ENCODE results near the gene LRG1.
"Not testable (repeated sequence)": the region's sequence is repeated elsewhere in the genome, so short reads cannot be mapped to it uniquely, and the experiment has no call there.

Gene LRG1

DNA sequence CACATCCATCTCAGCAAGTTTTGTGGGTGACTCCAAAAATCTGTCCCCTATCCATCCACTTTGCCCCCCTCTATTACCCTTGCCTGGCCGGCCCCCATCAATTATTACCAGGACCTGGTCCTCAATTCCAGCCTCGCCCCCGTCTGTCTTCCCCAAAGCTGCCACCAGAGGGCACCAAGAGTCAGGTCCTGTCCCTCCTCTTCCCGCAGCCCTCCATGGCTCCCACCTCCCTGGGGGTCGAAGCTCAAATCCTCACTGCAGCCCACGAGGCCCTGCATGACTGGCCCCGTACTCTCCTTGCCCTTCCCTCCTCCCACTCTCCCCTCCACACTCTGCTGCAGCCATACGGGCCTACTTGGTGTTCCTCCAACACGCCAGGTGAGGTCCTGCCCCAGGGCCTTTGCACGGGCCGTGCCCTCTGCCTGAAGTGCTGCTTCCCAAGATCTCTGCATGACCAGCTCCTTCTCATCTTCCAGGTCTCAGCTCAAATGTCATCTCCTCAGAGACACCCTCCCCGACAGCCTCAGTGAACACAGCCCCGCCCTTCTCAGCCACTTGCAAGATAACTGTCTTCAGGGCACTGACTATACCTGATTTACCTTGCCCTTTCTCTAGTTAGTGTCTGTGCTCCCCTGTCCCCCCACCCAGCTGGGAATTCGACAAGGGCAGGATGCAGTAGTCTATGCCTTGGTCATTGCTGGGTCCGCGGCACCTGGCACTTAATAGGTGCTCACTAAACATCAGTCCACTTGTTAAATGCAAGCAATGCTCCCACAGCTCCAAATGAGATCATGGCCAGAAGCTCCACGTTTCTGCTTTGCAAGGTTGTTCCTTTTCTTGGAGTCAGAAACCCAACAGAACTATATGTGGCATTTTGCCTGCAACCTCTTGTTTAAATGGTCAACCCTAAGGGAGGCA, 36.4 kb upstream of the LRG1 start:
- peak; percentile 48 to 58 for DNase-seq (ENCODE audit: low read depth in 1 of 2, low spot score in 1 of 2)

DNA sequence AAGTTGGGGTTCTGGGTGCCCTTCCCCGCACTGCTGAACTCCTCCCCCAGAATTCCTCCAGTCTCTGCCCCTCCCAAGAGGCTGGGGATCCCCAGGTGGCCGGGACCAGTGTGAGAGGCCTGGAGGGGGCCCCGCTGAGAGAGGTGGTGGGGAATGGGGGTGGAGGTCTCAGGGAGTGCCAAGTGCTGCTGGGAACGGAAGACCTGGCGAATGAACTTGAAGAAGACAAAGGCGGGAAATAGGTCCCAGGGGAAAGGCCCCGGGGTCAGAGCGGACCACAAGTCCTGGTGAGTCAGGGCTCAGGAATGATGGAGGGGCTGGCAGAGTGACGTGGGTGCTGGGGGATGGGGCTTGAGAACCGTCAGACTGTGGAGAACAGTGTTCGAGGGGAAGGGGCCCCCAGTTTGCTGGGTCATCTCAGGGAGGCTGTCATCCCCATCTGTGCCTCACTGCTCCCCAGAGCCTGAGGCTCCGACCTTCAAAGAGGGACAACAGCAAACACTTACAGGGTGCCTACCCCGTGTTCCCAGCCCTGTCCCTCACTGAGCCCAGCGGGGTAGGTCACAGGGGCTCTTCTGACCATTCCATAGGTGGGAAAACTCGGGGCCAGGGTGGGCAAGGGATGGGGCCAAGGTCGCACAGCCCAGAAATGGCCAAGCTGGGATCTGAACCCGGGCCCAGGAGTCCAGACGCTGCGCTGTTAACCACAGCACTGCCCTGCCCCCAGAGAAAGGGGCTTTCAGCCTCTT, 35.6 kb upstream of the LRG1 start:
- DNase-seq (ENCODE audit: low read depth in 1 of 2, low spot score in 1 of 2), result no peak

- no peak for DNase-seq (ENCODE audit: low read depth in 1 of 2, low spot score in 1 of 2)
Measured at GRCh38 chr19:4573682-4574081, 33.8 kb upstream of the LRG1 start.

DNA sequence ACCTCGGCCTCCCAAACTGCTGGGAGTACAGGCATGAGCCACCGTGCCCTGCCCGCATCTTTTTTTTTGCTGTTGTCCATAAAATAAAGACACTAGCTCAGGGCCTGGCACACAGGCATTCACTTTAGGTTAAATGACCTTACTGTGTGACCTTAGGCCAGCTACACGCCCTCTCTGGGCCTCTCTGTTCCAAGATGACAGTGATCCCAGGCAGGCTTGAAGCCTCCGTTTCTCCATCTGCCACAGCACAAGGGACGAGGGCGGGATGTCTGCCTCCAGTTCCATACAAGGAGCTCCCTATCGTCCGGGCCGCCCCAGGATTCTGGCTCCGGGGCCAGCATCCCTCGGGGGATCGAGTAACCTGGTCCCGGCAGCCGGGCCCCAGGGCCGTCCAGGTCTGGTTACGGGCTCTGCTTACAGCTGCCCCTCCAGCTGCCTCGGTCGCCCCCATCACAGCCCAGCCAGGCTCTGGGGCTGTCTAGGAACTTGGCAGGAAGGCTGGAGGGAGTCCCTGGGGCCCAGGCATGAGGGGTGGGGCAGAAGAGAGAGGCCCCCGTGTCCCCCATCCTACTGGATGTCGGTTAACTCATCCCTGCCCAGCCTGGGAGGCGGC, 31.6 kb upstream of the LRG1 start:
- DNase-seq (ENCODE audit: low read depth in 1 of 2, low spot score in 1 of 2), result no peak

DNA sequence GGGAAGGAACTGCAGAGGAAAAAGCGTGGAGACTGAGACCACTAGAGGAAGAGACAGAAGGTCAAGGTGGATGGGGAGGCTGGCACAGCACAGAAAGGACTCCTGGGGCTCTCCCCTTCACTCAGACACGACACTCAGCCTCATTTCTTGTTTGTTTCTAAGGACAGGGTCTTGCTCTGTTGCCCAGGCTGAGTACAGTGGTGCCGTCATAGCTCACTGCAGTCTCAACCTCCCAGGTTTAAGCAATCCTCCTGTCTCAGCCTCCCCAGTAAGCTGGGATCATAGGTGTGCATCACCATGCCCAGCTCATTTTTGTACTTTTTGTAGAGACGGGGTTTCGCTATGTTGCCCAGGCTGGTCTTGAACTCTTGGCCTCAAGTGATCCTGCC, 31.1 kb upstream of the LRG1 start:
- DNase-seq (ENCODE audit: low read depth in 1 of 2, low spot score in 1 of 2), result no peak

GRCh38 chr19:4570402-4570801, 30.6 kb upstream of the LRG1 start:
- no peak for DNase-seq (ENCODE audit: low read depth in 1 of 2, low spot score in 1 of 2)

- no peak for DNase-seq (ENCODE audit: low read depth in 1 of 2, low spot score in 1 of 2)
Measured at GRCh38 chr19:4568886-4569285, 29.1 kb upstream of the LRG1 start.

DNA sequence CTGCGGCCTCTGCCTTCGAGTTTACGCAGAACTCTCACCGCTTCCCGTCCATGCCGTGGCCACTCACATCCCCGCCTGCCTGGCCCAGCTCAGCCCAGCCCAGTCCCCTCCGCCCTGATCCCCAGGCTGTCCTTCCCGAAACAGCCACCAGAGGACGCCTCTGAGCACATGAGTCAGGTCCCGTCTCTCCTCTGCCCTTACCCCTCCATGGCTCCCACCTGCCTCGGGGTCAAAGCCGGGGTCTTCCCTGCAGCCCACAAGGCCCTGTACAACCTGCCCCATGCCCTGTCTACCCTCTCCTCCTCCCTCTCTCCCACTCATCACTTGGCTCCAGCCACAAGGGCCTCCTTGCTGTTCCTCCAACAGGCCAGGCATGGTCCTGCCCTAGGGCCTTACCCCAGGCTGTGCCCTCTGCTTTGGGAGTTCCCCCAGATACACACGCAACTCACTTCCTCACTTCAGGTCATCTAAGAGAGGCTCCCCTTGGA, 27.8 kb upstream of the LRG1 start:
- DNase-seq (ENCODE audit: low read depth in 1 of 2, low spot score in 1 of 2), result peak; percentile 34 to 36

DNA sequence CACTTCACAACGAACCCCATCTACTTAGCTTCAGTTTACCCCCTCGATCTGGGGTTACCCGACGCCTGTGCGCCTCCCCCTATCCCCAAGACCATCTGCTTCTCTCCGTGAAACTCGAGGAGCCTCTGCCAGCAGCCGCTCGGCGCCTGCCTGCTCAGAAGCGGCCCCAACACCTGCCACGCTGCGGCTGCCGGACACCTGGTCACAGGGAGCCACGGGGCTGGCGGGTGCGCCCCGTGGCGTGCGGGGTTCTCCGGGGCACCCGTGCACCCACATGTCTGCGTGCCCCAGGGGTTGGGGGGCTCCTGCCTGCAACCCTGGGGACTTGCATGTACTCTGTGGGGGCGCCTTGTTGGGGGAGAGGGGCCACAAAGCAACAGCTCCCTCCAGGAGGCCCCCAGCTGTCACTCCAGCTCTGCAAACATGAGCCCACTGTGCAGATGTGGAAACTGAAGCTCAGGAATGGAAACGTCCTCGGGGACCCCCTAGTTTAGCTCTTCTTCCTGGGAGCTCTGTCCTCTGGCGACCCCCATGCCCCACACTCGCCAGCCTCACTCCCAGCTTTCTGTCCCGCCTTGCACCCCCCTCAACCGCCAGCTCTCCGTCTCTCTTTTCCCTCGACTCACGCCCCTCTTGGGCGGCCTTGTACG, 26.7 kb upstream of the LRG1 start:
- DNase-seq (ENCODE audit: low read depth in 1 of 2, low spot score in 1 of 2), result no peak

DNA sequence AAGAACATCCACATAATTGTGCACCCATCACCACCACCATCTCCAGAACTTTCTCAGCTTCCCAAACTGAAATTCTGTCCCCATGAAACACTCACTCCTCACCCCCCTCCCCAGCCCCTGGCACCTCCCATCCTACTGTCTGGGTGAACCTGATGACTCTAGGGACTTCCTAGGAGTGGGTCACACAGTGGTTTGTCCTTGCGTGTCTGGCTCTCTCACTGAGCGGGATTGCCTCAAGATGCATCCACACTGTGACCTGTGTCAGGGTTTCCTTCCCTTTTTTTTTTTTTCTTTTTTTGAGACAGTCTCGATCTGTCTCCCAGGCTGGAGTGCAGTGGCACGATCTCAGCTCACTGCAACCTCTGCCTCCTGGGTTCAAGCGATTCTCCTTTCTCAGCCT, 23.7 kb upstream of the LRG1 start:
- not testable (repeated sequence) for DNase-seq (ENCODE audit: low read depth in 1 of 2, low spot score in 1 of 2)

GRCh38 chr19:4562085-4562484, 22.2 kb upstream of the LRG1 start:
- not testable (repeated sequence) for DNase-seq (ENCODE audit: low read depth in 1 of 2, low spot score in 1 of 2)

GRCh38 chr19:4559569-4559968, 19.7 kb upstream of the LRG1 start, which contains the start of gene SEMA6B:
TSS of gene SEMA6B (minus strand) at chr19:4559684. CDS start at chr19:4558457, 1,227 bp downstream.
- DNase-seq (ENCODE audit: low read depth in 1 of 2, low spot score in 1 of 2), result no peak

DNA sequence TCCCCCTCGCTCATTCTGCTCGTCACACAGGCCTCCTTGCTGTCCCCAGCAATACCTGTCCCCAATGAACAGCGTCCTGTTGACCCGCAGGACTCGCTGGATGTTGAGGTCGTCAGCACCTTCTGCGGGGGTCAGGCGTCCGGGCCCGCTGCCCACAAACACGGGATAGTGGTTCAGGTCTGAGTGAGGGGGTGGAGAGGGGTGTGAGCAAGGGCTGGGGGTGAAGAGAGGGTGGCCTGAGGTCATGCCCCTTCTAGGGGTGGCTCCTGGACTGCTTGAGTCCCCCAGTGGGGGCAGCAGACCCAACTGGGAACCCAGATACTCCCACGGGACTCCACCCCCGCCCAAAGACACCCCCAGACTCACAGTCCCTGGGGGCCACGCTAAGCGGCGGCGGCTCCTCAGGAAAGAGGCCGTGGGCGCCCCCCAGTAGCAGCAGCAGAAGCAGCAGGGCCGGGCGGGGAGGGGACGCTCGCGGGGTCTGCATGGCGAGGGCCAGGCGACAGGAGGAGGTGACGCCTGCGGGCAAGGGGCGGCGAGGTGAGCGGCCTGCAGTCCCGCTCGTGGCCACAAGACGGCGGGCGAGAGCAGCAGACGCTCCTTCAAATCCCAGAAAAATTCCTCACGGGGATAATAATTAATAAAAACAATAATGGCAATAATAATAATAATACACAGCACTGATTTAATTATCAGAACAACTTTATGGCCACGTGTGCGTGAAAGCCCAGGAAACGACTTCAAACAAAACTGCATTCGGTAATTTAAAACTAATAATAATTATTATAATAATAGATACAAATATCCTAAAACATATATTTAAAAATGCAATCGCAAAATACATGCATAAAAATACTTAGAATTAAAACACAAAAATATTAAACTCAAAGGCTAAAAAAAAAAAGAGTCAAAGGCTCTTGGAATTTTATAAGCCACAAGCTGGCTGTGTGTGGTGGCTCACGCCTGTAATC, 18.4 kb upstream of the LRG1 start:
- DNase-seq (ENCODE audit: low read depth in 1 of 2, low spot score in 1 of 2), result no peak

DNA sequence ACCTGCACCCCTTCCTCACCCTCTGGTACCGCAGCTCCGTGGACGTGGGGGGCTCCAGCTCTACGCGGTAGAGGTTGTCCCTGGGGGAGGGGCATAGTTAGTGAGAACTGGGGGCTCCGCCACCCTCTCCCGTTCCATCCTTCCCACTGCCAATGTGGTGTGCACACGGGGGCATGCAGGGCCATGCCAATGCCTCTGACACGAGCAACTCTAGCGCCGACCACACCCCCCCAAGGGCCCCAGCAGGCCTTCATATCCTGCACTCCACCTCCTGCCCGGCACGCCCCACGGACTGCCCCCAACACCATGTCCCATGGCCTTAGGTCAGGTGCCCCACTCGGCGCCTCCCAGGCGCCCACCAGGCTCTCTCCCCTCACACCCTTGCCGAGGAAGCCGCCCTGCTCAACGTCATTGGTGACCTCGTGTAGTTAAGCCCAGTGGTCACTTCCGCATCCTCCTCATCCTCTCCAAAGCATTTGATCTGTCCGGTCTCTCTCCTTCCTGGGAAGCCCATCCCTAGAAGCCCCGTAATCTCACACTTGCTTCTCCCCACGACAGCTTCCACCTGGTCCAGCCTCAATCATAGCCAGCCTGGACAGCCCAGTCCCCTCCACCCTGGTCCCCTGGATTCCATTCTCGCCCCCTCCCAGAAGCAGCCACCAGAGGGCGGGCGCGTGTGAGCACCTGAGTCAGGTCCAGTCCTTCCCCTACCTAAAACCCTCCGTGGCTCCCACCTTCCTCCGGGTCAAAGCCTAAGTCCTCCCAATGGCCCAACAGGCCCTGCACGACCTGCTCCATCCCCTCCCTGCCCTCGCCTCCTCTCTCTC, 17.5 kb upstream of the LRG1 start:
- no peak for DNase-seq (ENCODE audit: low read depth in 1 of 2, low spot score in 1 of 2)

GRCh38 chr19:4556597-4557127, 16.8 kb upstream of the LRG1 start:
- DNase-seq (ENCODE audit: low read depth in 1 of 2, low spot score in 1 of 2), result no peak

- DNase-seq (ENCODE audit: low read depth in 1 of 2, low spot score in 1 of 2), result no peak
Measured at GRCh38 chr19:4555657-4556561, 16.1 kb upstream of the LRG1 start.

- DNase-seq (ENCODE audit: low read depth in 1 of 2, low spot score in 1 of 2), result no peak
Measured at GRCh38 chr19:4554717-4555116, 14.9 kb upstream of the LRG1 start.

- no peak for DNase-seq (ENCODE audit: low read depth in 1 of 2, low spot score in 1 of 2)
Measured at GRCh38 chr19:4553775-4554174, 13.9 kb upstream of the LRG1 start.
